ENCODE results near the gene OBP2B. TPM values are rescaled to one million over a fixed set of nuclear protein-coding genes. Genes with fewer than 3 reads are reported as not detected.
A peak's percentile ranks its signal among the peaks of the same experiment; 100 is the strongest.
"Not testable (repeated sequence)": the region's sequence is repeated elsewhere in the genome, so short reads cannot be mapped to it uniquely, and the experiment has no call there.

Gene OBP2B
- polyA plus RNA-seq, 5 donors, result not detected

DNA sequence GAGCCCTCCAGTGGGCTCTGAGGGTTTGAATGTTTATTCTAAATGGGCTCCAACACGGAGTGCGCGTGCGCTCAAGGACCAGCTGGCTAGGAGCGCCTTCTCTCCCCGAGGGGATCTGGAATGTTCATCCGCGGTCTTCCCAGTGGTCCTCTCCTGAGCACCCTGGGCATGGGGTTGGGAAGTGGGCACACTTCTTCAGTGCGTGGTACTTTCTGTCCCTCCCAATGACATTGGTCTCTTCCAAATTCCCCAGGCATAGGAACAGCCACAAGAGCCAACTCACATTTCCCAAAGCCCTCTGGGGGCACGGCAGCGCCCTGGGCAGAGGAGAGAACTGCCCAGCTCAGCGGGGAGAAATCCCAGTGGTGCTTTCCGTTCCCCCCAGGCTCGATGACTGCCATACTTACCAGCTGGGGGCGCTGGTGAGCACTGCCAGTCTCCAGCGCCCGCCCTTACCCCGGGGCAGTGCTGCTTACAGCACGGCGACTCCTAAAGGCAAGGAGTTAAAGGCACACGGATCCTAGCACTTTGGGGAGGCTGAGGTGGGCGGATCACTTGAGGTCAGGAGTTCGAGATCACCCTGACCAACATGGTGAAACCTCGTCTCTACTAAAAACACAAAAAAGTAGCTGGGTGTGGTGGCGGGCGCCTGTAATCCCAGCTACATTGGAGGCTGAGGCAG, 29.9 kb upstream of the OBP2B start:
- DNase-seq, result peak in 1 of 2 donors; percentile 65

DNA sequence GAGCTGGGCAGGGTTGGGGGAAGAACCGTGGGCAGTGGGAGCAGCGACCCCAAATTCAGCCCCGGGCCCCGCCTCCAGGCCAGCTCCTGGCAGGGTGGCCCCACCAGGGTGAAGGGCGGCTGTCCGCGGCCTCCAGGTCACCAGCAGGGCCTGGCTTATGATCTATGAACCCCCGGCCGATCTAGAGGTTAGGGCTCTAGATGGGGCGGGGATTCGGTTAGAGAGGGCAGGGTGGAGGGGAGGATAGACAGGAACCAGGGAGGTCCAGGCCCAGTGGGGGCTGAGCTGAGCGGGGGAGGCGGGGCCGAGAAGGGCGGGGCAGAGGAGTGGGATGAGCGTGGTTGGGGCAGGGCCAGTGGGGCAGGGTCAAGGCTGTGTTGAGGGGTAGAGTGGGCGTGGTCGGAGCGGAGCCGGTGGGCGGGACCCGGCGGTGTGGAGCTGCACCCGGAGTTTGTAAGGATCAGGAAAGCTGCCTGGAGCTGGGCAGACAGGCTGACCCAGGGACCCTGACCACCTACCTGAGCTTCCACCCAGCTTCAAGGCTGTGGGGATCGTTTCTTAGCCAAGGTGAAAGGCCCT, 29.3 kb upstream of the OBP2B start:
- peak; percentile 80 to 87 for DNase-seq

DNA sequence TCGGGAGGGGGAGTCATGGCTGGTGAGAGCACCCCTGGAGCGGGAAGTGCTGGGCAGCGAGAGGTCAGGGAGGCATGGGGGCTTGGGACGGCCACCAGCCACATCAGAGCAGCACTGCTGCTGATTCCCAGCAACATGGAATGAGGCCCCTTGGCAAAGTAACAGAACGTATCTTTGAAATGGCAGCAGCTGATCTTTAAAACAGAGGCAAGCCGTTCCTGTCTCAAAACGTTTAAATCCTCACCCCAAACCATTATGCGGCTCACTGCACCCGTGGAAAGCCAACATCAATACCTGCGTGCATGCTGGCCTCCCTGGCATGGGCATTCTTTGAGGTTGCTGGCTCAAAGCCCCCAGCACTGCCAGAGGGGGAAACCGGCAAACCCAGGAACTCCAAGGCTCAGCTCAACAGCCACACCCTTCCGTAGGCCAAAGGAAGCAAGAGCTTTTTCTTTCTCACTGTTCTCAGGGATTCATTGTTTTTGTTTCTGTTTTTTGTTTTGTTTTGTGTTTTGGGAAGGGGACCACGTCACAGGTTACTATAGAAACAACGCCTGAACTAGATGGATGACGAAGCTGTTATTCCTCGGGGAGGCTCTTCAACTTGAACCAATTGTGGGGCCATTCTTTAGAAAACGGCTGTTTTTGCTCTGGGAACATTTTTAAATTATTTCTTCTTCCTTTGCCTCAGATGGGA, 28.1 kb upstream of the OBP2B start:
- DNase-seq, result no peak

DNA sequence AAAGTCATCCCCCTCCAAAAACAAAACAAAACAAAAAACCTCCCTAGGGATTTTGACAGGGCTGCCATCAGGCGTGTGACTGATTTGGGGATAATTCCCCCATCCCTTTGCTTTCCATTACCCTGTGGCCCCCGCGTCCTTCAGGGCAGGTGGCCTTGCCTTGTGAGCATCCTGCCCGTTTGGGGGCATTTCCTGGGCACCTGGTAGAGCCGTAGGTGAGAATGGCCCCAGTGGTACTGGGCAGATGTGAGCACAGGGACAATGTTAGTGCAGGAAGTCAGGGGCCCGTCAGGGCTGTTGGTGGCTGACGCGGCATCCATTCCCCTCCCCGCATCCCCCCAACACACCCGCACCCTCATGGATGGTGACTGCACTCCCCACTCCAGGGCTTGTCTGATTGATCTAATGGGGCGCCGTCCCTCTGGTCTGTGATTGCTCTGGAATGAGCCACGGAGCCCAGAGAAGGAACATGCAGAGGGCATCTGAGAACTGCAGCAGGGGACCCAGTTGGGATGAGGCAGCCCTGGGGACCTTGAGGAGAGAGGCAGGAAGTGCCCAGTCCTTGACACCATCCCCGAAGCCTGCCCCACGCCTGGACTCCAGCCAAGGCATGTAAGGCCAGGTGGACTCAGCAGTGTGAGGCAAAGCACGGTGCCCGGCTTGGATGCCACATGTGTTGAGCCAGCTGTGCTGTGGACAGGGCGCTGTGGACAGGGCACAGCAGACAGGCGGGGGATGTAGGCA, 27.4 kb upstream of the OBP2B start:
- not testable (repeated sequence) for DNase-seq

DNA sequence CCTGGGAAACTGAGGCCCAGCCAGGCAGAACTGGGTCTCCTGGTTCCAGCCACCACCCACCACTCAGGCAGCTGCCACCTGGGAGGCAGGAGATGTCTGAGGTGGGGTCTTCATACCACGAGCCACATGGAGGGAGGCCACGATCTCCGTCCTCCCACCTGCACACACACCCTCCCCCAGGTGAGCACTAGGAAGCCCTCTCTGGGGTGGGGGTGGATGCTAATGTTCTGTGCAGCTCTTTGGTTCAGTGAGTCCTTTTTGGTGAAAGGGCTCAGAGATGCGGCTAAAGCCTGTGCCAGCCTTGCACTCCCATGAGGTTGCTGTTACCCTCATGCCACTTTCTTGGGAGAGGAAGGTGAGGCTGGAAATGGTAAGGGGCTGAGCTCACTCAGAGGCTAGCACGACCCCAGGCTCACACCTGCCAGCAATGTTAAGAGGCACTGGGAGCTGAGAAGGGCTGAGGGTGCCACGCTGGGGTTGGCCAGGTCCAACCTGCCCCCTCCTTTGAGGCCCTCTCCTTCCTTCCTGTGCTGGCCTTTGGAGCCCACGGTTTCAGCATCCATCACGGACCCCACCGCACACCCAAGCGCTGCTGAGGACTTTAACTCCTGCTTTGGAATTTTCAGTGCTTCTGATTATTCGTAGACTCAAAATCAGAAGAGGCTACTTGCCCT, 26.6 kb upstream of the OBP2B start:
- no peak for DNase-seq

DNA sequence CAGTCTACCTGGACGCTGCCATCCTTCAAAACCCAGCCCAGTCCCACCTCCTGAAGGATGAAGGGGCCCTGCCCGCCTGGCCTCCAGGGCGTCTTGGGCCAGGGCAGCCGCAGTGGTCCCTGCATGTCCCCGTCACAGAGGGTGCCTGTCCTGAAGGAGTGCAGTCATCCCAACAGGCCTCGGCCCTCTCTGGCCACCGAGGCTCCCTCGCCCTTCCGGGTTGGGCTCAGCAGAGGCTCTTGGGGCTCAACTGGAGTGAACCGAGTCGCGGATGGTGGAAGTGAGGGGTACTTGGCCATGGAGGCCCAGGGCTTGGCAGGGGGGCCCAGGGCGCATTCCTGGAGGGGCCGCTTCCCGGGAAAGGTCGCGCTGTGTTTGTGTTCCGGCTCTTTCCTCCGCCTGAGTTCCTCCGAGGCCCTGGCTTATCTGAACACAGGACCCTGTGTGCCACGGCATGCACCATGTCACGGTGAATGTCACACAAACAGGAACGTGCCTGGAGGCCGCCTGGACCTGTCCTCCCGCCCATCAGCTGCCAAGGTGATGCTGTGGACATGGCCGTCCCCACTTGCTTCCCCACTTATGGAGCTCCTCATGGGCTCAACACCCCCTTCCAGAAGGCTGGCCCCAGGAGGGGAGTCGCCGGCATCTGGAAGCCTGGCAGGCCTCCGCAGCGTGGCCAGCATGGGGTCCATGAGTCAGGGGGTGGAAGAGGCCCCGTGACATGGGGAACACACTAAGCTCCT, 25.7 kb upstream of the OBP2B start:
- no peak for DNase-seq

DNA sequence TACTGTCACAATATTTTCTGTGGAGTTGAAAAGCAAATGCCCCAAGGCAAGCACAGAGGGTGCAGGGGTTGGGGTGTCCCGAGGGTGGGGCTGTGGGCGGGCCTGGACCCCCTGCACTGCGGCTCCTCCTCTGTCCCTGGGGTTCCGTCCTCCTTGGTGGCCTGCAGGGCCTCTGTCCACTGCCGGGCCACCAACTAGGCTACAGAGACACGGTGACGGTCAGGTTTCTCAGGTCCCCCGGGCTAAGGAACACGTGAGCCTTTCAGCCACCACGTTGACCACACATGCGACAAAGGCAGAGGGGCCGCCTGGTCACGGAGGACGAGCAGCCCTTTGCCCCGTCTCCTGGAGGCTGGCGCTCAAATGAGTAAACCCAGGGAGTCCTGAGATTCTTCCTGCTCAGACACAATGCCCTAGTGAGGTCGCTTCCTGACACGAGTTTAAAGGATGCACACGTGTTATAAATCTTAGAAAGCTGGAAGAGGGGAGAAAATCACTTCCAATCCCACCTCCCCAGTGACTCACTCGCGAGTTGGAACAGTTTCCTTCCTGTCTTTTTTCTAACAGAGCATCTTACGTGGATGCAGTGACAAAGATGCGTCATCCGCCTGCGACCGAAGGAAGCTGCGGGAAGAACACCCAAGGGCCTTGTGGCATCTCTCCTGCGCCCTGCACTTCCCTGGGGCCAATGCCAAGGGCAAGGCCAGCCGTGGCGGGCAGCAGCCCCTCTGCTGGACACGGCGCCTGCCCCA, 24.8 kb upstream of the OBP2B start:
- DNase-seq, result no peak

DNA sequence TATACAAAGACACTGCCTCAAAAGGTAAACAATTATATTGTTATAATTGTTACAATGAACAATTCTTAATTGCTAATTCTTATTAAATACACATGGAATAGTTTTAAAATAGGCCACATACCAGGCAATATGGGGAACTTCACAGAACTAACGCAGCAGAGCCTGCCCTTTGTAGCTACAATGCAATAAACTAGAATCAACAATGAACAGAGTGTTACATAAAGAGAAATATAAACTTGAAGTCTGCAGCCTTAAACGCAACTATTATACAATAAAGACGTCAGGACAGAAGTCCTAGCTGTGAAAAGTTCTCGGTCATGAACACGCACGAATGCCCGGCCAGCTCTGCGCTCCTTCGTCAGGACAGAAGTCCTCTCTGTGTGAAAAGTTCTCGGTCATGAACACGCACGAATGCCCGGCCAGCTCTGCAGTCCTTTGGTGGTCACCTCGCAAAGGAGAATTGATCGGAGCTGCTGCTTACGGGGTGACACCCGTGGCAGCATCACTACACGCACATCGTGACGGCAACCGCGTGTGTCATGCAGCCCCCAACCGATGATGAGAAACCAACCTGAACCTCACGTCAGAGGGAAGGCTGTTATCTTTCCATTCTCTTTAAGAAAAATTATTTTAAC, 23.0 kb upstream of the OBP2B start:
- not testable (repeated sequence) for DNase-seq

DNA sequence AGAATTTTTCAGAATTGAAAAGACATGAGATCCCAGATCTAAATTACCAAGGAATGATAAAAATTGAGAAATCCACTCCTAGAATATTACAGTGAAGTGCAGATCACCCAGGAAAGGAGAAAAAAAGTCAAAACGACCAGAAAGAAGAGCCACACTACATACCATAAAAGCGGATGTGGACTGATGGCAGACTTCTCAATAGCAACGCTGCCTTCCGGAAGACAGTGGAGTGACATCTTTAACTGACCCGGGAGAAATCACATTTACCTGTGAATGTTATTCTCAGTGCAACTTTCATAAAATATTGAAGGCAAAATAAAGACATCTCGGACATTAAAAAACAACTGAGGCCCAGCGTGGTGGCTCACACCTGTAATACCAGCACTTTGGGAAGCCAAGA, 21.5 kb upstream of the OBP2B start:
- not testable (repeated sequence) for DNase-seq

DNA sequence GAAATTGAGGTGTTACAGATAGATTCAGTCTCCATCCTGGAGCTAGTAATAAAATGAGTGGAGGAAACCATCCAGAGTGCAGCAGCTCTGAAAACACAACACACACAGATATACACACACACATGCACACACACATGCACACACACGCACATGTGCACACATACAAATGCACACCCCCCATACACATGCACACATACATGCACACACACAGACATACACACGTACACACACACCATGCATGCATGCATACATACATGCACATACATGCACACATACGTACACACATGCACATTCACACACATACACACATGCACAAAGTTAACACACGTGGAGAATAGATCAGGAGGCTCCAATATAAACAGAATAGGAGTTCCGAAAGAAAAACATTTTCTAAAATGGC, 21.0 kb upstream of the OBP2B start:
- no peak for DNase-seq

DNA sequence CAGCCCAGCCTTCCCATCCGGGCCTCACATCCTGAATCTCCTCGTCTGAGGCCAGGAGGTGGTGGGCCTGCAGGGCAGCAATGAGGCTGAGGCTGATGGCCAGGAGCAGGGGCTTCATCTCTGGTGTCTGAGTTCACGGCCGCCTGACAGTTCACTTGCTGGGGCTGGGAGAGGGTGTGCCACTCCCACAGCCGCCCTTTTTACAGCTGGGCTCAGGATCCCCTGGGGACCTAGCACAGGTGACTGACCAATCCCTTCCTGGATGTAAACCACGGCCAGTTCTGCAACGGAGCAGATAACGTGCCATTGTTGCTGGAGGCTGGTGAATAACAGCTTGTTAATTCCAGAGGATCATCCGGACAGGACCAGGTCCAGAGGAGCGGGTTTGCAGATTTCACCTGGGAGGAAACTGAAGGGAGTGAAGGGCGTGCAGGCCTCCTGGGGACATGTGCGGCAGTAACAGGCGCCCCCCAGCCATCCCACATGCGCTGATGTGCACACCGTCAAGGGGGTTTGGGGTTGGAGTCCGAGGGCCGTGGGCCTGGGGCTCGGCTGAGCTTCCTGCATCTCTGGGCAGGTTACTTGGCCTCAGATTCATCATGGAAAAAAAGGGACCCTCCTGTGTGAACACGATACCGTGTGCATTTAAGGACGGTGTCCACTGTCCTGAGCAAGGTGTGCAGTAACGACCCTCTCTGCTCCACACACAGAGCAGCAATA, 19.6 kb upstream of the OBP2B start:
- DNase-seq, result not testable (repeated sequence)

DNA sequence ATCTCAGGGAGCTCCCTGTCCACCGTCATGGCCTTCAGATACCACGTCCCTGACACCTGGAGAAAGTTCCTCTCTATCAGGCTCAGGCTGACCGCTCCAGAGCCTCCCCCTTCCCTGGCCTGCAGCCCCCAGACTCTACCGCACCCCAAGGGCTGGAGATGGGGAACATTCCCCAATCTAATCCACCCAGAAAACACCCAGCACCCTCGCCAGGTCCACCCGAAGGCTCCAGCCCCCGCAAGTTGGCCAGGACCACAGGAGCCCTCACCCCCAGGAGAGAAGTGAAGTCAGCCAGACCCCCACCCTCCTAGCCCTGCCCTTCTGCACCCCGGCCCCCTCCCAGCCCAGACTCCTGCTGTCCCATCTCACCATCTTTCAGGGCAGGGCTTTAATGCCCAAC, 18.9 kb upstream of the OBP2B start:
- DNase-seq, result not testable (repeated sequence)

DNA sequence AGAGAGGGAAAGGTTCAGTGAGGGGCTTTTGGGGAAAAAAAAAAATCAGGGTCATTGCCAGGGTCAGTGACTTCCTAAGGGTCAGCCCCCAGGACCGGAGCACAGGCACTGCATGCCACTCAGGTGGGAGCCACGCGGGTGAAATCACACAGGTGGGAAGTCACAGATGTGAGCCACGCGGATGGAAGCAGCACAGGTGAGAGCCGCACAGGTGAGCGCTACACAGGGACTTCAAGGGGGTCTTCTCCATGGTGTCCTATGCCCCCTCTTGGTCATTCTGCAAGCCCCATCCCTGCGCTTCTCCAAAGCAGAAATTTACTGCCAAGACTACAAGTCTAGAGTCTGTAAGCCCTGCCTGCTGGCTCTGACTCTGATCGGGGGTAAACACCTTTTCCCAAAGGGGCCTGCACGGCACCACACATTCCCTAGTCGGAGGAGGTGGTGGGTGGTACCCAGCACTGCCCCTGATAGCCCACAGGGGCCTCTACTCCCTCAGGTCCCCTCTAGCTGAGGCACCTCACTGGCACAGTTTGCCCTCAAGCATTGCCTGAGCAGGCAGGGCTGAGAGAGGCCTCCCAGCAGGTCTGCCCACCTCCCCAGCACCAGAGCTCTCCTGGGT, 18.3 kb upstream of the OBP2B start:
- no peak for DNase-seq

DNA sequence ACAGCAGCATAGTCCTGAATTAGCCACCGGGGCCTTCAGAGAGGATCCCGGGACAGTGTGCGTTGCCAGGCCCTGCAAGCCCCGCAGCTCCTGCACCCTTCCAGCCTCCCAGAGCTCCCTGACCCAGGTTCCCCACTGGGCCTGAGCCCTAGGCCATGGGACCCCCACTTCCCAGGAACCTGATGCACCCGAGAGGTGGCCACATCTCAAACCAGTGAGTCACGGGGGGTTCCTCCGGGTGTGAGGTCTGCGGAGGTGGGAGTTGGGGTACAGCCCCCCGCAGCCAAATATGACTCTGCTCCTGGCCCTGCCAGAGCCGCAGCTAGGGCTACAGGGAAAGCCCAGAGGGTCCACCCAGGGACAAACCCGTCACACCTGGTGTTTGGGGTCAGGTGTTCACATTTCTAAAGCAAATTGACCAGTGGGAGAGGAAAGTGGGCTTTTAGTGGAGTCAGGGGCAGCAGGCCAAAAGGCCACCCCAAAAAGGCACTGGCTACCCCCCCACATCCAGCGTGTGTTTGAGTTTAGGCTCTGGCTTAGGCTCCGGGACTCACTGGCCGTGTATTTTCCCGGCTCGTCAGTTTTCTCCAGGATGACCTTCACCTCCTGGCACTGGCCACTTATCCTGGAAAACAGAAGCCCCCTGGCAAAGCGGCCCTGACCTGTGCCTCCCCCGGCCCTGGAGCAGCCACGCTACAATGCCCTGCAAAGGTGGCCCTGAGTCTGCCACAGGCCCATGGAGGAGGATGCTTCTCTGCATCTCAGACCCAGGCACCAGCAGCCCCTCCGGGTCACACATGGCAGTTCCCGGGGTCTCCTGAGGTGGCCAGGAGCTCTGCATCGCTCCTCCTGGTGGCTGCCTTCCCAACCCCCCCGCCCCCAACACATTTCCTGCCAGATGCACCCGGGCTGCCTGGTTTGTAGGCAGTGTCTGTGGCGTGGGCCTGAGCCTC, 17.4 kb upstream of the OBP2B start:
- no peak for DNase-seq

DNA sequence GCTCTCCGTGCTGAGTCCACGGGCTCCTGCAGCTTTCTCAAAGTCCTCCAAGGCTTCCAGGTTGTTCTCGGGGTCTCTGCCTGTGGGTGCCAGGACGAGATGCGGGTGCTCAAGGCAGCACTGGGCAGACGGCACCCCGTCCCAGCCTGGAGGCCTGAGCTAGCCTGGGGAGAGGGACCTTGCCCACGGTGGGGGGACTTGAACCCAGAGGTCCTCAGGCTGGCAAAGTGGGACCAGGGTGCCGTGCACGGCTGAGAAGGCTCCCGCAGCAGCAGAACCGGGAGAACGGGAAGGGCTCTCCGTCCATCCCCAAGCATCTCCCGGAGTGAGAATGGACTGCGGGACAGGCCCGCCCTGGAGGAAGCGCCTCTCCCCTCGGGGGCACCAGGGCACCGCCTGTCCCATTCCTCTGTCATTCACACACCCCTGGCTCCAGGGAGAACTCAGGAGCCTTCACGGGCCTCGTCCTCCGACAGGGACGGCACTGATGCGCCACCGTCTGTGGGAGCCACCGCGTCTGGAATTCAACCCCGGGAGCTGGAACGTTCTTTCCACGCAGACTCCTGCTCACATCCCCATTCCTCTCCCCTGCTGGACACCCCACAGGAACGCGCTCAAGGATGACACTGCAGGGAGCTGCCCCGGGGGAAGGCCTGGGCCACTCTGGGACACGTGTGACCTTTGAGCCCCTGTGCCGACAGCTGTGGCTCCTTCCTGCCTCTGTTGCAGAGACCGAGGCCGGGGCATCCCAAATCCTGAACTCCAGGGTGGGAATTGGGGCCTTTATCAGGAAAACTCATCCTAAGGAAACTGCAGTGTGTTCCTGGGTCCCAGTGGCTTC, 16.3 kb upstream of the OBP2B start:
- no peak for DNase-seq

DNA sequence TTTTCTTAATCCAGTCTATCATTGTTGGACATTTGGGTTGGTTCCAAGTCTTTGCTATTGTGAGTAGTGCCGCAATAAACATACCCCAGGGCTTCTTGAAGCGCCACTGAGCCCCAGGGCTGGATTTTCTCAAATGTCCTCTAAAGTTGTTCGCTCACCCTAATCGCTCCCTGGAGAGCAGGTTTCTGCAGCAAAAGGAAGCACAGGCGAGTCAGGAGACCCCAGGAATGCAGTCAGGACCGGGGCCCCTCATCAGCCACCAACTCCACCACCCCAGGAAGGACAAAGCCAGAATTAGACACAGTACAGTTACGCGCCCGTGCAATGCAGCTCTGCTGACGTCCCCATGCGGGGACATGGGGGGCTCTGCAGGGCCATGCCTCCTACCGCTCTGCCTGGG, 15.7 kb upstream of the OBP2B start:
- no peak for DNase-seq

All from right lung (tissue), 5 donors.